H1 (cell line): ENCODE data around the gene CMTM2. TPM values are rescaled to one million over a fixed set of nuclear protein-coding genes. Genes with fewer than 3 reads are reported as not detected.

Experiments
- CTCF ChIA-PET: fragments of 300-600 bp; sonication (Branson Sonifier 250); formaldehyde crosslinking; loops from one replicate; lab custom pipeline; 2021; ENCODE audit not compliant: partially characterized antibody; lab: Charles Lee
- POLR2A ChIA-PET: fragments of 300-600 bp; sonication (Branson Sonifier 250); formaldehyde crosslinking; loops from one replicate; lab custom pipeline; 2021; ENCODE audit warnings: inconsistent platforms; ENCODE audit not compliant: partially characterized antibody; lab: Charles Lee
- DNase-seq, 2 experiments: peaks; one replicate each; pipeline versions ENCODE4 v3.0.0 to v3.0.0-alpha.2; 2010 to 2022; ENCODE audit warnings: low spot score in 2 of 2, low read depth in 1 of 2, mixed read lengths in 1 of 2
- FAIRE-seq: peaks from 2 replicates; lab custom pipeline; 2011; peaks lifted over from hg19 to GRCh38; lab: Jason Lieb, UNC
- H2AFZ ChIP-seq: 2 replicates; pipeline ENCODE4 v1.8.1; 2012; ENCODE audit warnings: low read length, inconsistent platforms
- H2AK5ac ChIP-seq: 2 replicates; pipeline ENCODE4 v1.6.1; 2013; ENCODE audit warnings: low read depth, low read length
- H2BK120ac ChIP-seq: replicated peaks from 2 replicates; pipeline ENCODE3; 2013; ENCODE audit warnings: low read depth, low read length, inconsistent platforms
- H2BK12ac ChIP-seq: 2 replicates; pipeline ENCODE4 v1.6.1; 2013; ENCODE audit warnings: low read depth, low read length
- H2BK15ac ChIP-seq: 2 replicates; pipeline ENCODE4 v1.6.1; 2013; ENCODE audit warnings: low read length
- H2BK20ac ChIP-seq: 2 replicates; pipeline ENCODE4 v1.6.1; 2013; ENCODE audit warnings: low read length
- H2BK5ac ChIP-seq: 2 replicates; pipeline ENCODE4 v1.6.1; 2013; ENCODE audit warnings: low read depth, low read length
- H3K14ac ChIP-seq: 2 replicates; pipeline ENCODE4 v1.6.1; 2013; ENCODE audit warnings: inconsistent platforms; ENCODE audit not compliant: insufficient read length
- H3K18ac ChIP-seq: 2 replicates; pipeline ENCODE4 v1.6.1; 2013; ENCODE audit warnings: low read length; ENCODE audit errors: extremely low read depth
- H3K23ac ChIP-seq: 2 replicates; pipeline ENCODE4 v1.6.1; 2013; ENCODE audit warnings: inconsistent platforms; ENCODE audit not compliant: insufficient read length
- H3K23me2 ChIP-seq: 2 replicates; pipeline ENCODE4 v1.6.1; 2013; ENCODE audit warnings: low read depth, low read length
- H3K27ac ChIP-seq: 2 replicates; pipeline ENCODE4 v1.6.1; 2011; ENCODE audit warnings: low read depth, low read length, inconsistent platforms
- H3K27me3 ChIP-seq, 4 experiments: replicated peaks in 1 of 4; 1 replicate in 1 of 4; 2 replicates in 3 of 4; pipeline versions ENCODE4 v1.6.1 to v1.8.1; 2011 to 2013; ENCODE audit warnings: low read length in 3 of 4, mild to moderate bottlenecking in 3 of 4, inconsistent platforms in 2 of 4, mixed read lengths in 2 of 4, moderate library complexity in 1 of 4; ENCODE audit not compliant: control insufficient read depth in 3 of 4, insufficient read depth in 3 of 4; ENCODE audit errors: extremely low read depth in 1 of 4
- H3K36me3 ChIP-seq, 4 experiments: 2 replicates each; pipeline versions ENCODE4 v1.6.1 to v1.8.1; 2011 to 2013; ENCODE audit warnings: mild to moderate bottlenecking in 4 of 4, low read length in 3 of 4, moderate library complexity in 2 of 4, control low read depth in 1 of 4, inconsistent platforms in 1 of 4; ENCODE audit not compliant: insufficient read depth in 4 of 4, control insufficient read depth in 2 of 4
- H3K4ac ChIP-seq: replicated peaks from 2 replicates; pipeline ENCODE3; 2013; ENCODE audit warnings: low read length, low read depth, mixed read lengths, inconsistent platforms; ENCODE audit not compliant: insufficient read length
- H3K4me1 ChIP-seq, 4 experiments: replicated peaks in 1 of 4; 1 replicate in 1 of 4; 2 replicates in 3 of 4; pipeline versions ENCODE4 v1.6.1 to v1.8.1; 2011 to 2013; ENCODE audit warnings: low read length in 3 of 4, inconsistent platforms in 2 of 4, mixed read lengths in 1 of 4; ENCODE audit not compliant: insufficient read depth in 4 of 4, control insufficient read depth in 3 of 4
- H3K4me2 ChIP-seq, 2 experiments: 2 replicates each; pipeline versions ENCODE4 v1.6.1 to v1.8.1; 2011 to 2013; ENCODE audit warnings: low read depth in 2 of 2, low read length in 2 of 2, control low read depth in 1 of 2, inconsistent platforms in 1 of 2, mild to moderate bottlenecking in 1 of 2; ENCODE audit not compliant: insufficient read depth in 1 of 2
- H3K4me3 ChIP-seq, 4 experiments: fragments of 200-600, 300-600 bp in 1 of 4; sonication (generic), shearing (Covaris generic), sonication (Bioruptor Twin) in 1 of 4; 2 replicates each; pipeline versions ENCODE4 v1.5.1 to v1.8.1; 2011 to 2016; ENCODE audit warnings: low read length in 4 of 4, low read depth in 3 of 4, control low read depth in 2 of 4, inconsistent platforms in 2 of 4, mild to moderate bottlenecking in 2 of 4, mixed read lengths in 1 of 4, moderate library complexity in 1 of 4; ENCODE audit not compliant: insufficient read depth in 2 of 4; ENCODE audit errors: extremely low read depth in 1 of 4
- H3K56ac ChIP-seq: replicated peaks from 2 replicates; pipeline ENCODE3; 2013; ENCODE audit warnings: low read depth, mild to moderate bottlenecking, mixed read lengths, low read length, inconsistent platforms; ENCODE audit not compliant: insufficient read length
- H3K79me1 ChIP-seq: 2 replicates; pipeline ENCODE4 v1.6.1; 2013; ENCODE audit warnings: low read depth, low read length, control low read depth
- H3K79me2 ChIP-seq, 2 experiments: 2 replicates each; pipeline versions ENCODE4 v1.6.1 to v1.8.1; 2012 to 2013; ENCODE audit warnings: low read length in 2 of 2, mild to moderate bottlenecking in 2 of 2, inconsistent platforms in 1 of 2; ENCODE audit not compliant: insufficient read depth in 2 of 2, control insufficient read depth in 1 of 2
- H3K9ac ChIP-seq, 4 experiments: replicated peaks in 1 of 4; 1 replicate in 1 of 4; 2 replicates in 3 of 4; pipeline versions ENCODE4 v1.6.1 to v1.8.1; 2011 to 2013; ENCODE audit warnings: low read depth in 3 of 4, low read length in 3 of 4, control low read depth in 2 of 4, mild to moderate bottlenecking in 2 of 4, moderate library complexity in 2 of 4, inconsistent platforms in 1 of 4; ENCODE audit errors: extremely low read depth in 1 of 4
- H3K9me3 ChIP-seq, 2 experiments: 2 replicates each; pipeline versions ENCODE4 v1.6.1 to v1.8.1; 2012 to 2013; ENCODE audit warnings: mild to moderate bottlenecking in 2 of 2, moderate library complexity in 2 of 2, control low read depth in 1 of 2, inconsistent platforms in 1 of 2, low read depth in 1 of 2, low read length in 1 of 2, mixed read lengths in 1 of 2; ENCODE audit not compliant: insufficient read depth in 2 of 2
- H4K20me1 ChIP-seq, 2 experiments: replicated peaks in 1 of 2; 2 replicates each; pipeline versions ENCODE3 to v1.8.1; 2011 to 2013; ENCODE audit warnings: inconsistent platforms in 2 of 2, low read length in 2 of 2, mild to moderate bottlenecking in 1 of 2; ENCODE audit not compliant: insufficient read depth in 2 of 2, control insufficient read depth in 1 of 2
- H4K5ac ChIP-seq: 2 replicates; pipeline ENCODE4 v1.6.1; 2013; ENCODE audit warnings: low read length, low read depth, mixed read lengths, inconsistent platforms; ENCODE audit not compliant: insufficient read length
- H4K8ac ChIP-seq: 2 replicates; pipeline ENCODE4 v1.8.0; 2013; ENCODE audit warnings: mild to moderate bottlenecking, moderate library complexity, low read length, inconsistent platforms; ENCODE audit not compliant: insufficient read depth; ENCODE audit errors: extremely low read depth
- H4K91ac ChIP-seq: replicated peaks from 2 replicates; pipeline ENCODE3; 2013; ENCODE audit warnings: low read length, mixed read lengths, inconsistent platforms; ENCODE audit not compliant: insufficient read length
- BRCA1 ChIP-seq: IDR thresholded peaks from 2 replicates; pipeline ENCODE4 v1.6.1; 2012; ENCODE audit warnings: low read depth, low read length, improper control_type of control experiment
- JUN ChIP-seq: IDR thresholded peaks from 2 replicates; pipeline ENCODE4 v1.6.1; 2011; ENCODE audit warnings: low read depth, mild to moderate bottlenecking, improper control_type of control experiment, low read length
- MAFK ChIP-seq: IDR thresholded peaks from 2 replicates; pipeline ENCODE4 v1.6.1; 2012; ENCODE audit warnings: low read depth, mild to moderate bottlenecking, improper control_type of control experiment, low read length
- YY1 ChIP-seq: IDR thresholded peaks from 2 replicates; pipeline ENCODE4 v1.6.1; 2011; ENCODE audit warnings: low read depth, mild to moderate bottlenecking, low read length
- WGBS, 2 experiments: shearing (Covaris generic) in 1 of 2; methylation state at CpG; one replicate each; pipeline versions ENCODE4 v1.1.6 to v1.1.7; 2013 to 2015; ENCODE audit warnings: low lambda C conversion rate in 2 of 2, mixed read lengths in 2 of 2, inconsistent platforms in 1 of 2, low coverage in 1 of 2, missing lambda C conversion rate in 1 of 2; ENCODE audit not compliant: insufficient replicate concordance in 2 of 2, insufficient coverage in 1 of 2, insufficient read length in 1 of 2; ENCODE audit errors: extremely low coverage in 1 of 2, missing lambda C conversion rate in 1 of 2; 5-methylcytosine and 5-hydroxymethylcytosine counted together
- polyA plus RNA-seq, 7 experiments: library from polyadenylated mRNA; depleted of rRNA in 3 of 7; stranded (reverse) in 5 of 7; unstranded in 2 of 7; fragments of >200 nt in 5 of 7; fragments of 200-250 nt in 2 of 7; gene quantifications; 1 replicate in 5 of 7; 2 replicates in 1 of 7; 4 replicates in 1 of 7; pipeline versions ENCODE4 v1.2.1 to v1.2.3, GENCODE V29; 2011 to 2013; ENCODE audit warnings: missing spikeins in 2 of 7, mixed read lengths in 2 of 7
- total RNA-seq: library from RNA; stranded (reverse); fragmentation: NEBNext Ultra II Directional; extraction: Animal tissue kit (Norgen Biotek cat#: 25700); gene quantifications from 2 replicates; pipeline ENCODE4 v1.2.1, GENCODE V29; 2021

CMTM2 gene
- total and polyA plus RNA-seq, 2 of the 8 experiments (the other 6 are each of a cell fraction or from before 2014, with no cell fraction given), result not detected

GRCh38 chr16:66572356-66572755 is 6.9 kb upstream of the CMTM2 start:
- Histone ChIP-seq H2BK15ac (no peak overlapping the region), H4K91ac (no peak overlapping the region), H2BK120ac (no peak overlapping the region), H3K23ac (no peak overlapping the region), H3K4me1 (no peaks in the 10 kb centered on the region), H3K4me2 (no peak overlapping the region), H4K20me1 (no peaks in the 10 kb centered on the region), H3K56ac (no peak overlapping the region), H3K79me2 (no peaks in the 10 kb centered on the region), H3K4me3 (no peak overlapping the region), H3K27me3 (peaks cover 0 to under 1% (median under 1%) of the 10 kb centered on the region in 4 experiments; a peak in 3 of 7 replicates), H2BK12ac (no peak overlapping the region)
- FAIRE-seq, result no peak
- CTCF ChIA-PET, result interaction anchor here (1.0 to 6.8 kb wide), 8 partner anchors 9 to 168 kb away, joined by 3 to 30 read pairs (median 4); no protein-coding TSS in a partner anchor
- TF ChIP-seq MAFK (no peak), BRCA1 (no peak), YY1 (no peak), JUN (no peak)
- TF ChIP-seq, all 59 proteins: peak for 0
- H3K23me2 ChIP-seq, result no peaks in the 10 kb centered on the region
- no peak overlapping the region for H2AFZ ChIP-seq
- no peaks in the 10 kb centered on the region for H3K9me3 ChIP-seq
- H3K18ac ChIP-seq, result no peak overlapping the region
- no peak overlapping the region for H2AK5ac ChIP-seq
- H4K5ac ChIP-seq, result no peak overlapping the region
- H3K9ac ChIP-seq, result no peak overlapping the region
- no peak overlapping the region for H3K14ac ChIP-seq
- H3K4ac ChIP-seq, result no peak overlapping the region
- WGBS, 2 experiments, result 79% methylated on average over 2 of the region's 2 CpGs; no CpG with 5 or more reads in 1 of the 2 experiments
- H4K8ac ChIP-seq, result no peak overlapping the region; the same call in 1 of the 2 replicates
- no peak overlapping the region for H3K27ac ChIP-seq
- H3K79me1 ChIP-seq, result no peaks in the 10 kb centered on the region
- no peak for DNase-seq
- H2BK20ac ChIP-seq, result no peak overlapping the region
- POLR2A ChIA-PET, result interaction anchor here (1.4 kb wide), 1 partner anchor 10 kb away, joined by 4 read pairs; no protein-coding TSS in a partner anchor
- H3K36me3 ChIP-seq, result no peaks in the 10 kb centered on the region
- H2BK5ac ChIP-seq, result no peak overlapping the region
